NK-92 treated with Interleukin-12 subunit alpha and Interleukin-12 subunit beta, amount 100 ng/mL, for 24 hours (cell line): Measurements from ENCODE around the gene NUDT6.
"Not testable (repeated sequence)": the region's sequence is repeated elsewhere in the genome, so short reads cannot be mapped to it uniquely, and the experiment has no call there.

Source experiments
- DNase-seq: peaks from one replicate; lab custom pipeline; 2025; lab: John Stamatoyannopoulos, UW

Gene NUDT6

GRCh38 chr4:122875949-122876348 lies 46.4 kb downstream of the NUDT6 start:
- peak; percentile 0 for DNase-seq

- no peak for DNase-seq
Observed at GRCh38 chr4:122873821-122874593, 48.4 kb downstream of the NUDT6 start.

GRCh38 chr4:122873146-122873545 lies 49.3 kb downstream of the NUDT6 start:
- DNase-seq: no peak

- DNase-seq: not testable (repeated sequence)
Observed at GRCh38 chr4:122868235-122868634, 54.2 kb downstream of the NUDT6 start.

- no peak for DNase-seq
Observed at GRCh38 chr4:122865425-122865824, 57.0 kb downstream of the NUDT6 start.

GRCh38 chr4:122863639-122864038 lies 58.8 kb downstream of the NUDT6 start:
- DNase-seq: no peak

- no peak for DNase-seq
Observed at GRCh38 chr4:122861172-122861943, 61.0 kb downstream of the NUDT6 start.

GRCh38 chr4:122858705-122859104 lies 63.7 kb downstream of the NUDT6 start:
- DNase-seq: no peak

GRCh38 chr4:122857160-122857559 lies 65.2 kb downstream of the NUDT6 start:
- no peak for DNase-seq

GRCh38 chr4:122855353-122855890 lies 67.0 kb downstream of the NUDT6 start:
- no peak for DNase-seq

- DNase-seq: no peak
Observed at GRCh38 chr4:122854447-122855352, 67.7 kb downstream of the NUDT6 start.

GRCh38 chr4:122851568-122851967 lies 70.8 kb downstream of the NUDT6 start:
- no peak for DNase-seq

GRCh38 chr4:122849789-122850188 lies 72.6 kb downstream of the NUDT6 start:
- not testable (repeated sequence) for DNase-seq

- no peak for DNase-seq
Observed at GRCh38 chr4:122847931-122848330, 74.5 kb downstream of the NUDT6 start.

GRCh38 chr4:122845760-122846159 lies 76.6 kb downstream of the NUDT6 start:
- no peak for DNase-seq

- DNase-seq: no peak
Observed at GRCh38 chr4:122845066-122845465, 77.3 kb downstream of the NUDT6 start.

- DNase-seq: not testable (repeated sequence)
Observed at GRCh38 chr4:122844391-122844790, 78.0 kb downstream of the NUDT6 start.

GRCh38 chr4:122842984-122843531 lies 79.3 kb downstream of the NUDT6 start:
- no peak for DNase-seq
